ENCODE results near the gene CABYR.
A peak's percentile ranks its signal among the peaks of the same experiment; 100 is the strongest.

Gene CABYR

GRCh38 chr18:24114924-24115549 is 23.8 kb upstream of the CABYR start:
- no peaks in the 10 kb centered on the region; the same call in 1 of the 2 replicates for H3K4me1 ChIP-seq
- no peak for DNase-seq (ENCODE audit: low spot score in 2 of 2)
- H3K4me3 ChIP-seq: no peak overlapping the region
- no peaks in the 10 kb centered on the region for H3K27me3 ChIP-seq (ENCODE audit: low read depth)
- in situ Hi-C loops (cut with MboI; ENCODE audit: low sequenced_read_pairs): loop anchor here (25.0 kb wide), 2 partner anchors 303 to 603 kb away; partner anchors contain the start of gene RMC1
- H3K36me3 ChIP-seq (replicated peaks): peaks cover 12% of the 10 kb centered on the region
- no peaks in the 10 kb centered on the region for H3K9me3 ChIP-seq

DNA sequence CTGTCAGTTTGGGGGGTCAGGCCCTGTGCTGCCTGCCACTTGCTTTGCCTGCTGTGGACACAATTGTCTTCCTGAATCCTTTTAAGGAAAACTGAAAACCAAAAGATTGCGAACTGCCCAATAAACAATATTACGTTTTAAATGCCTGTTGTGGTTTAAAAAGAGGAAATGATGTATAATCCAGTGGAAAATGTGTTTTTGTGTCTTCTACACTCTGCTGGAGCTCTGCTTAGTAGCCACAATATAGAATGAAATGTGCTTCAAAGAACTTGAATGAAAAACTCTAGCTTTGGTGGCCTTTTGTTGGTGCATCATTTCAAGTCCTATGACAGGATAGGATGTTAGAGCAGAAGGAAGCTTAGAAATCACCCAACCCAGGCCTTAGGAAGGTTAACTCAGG is 23.2 kb upstream of the CABYR start:
- no peaks in the 10 kb centered on the region for H3K9me3 ChIP-seq
- no peaks in the 10 kb centered on the region; the same call in 1 of the 2 replicates for H3K4me1 ChIP-seq
- no peak overlapping the region for H3K4me3 ChIP-seq
- peaks cover 14% of the 10 kb centered on the region for H3K36me3 ChIP-seq (replicated peaks)
- DNase-seq (ENCODE audit: low spot score in 2 of 2): no peak
- H3K27me3 ChIP-seq (ENCODE audit: low read depth): no peaks in the 10 kb centered on the region
- in situ Hi-C loops (cut with MboI; ENCODE audit: low sequenced_read_pairs): loop anchor here (25.0 kb wide), 2 partner anchors 303 to 603 kb away; partner anchors contain the start of gene RMC1

GRCh38 chr18:24118750-24119577 is 19.9 kb upstream of the CABYR start:
- DNase-seq (ENCODE audit: low spot score in 2 of 2): peak; percentile 65 to 77
- peaks cover 17% of the 10 kb centered on the region for H3K36me3 ChIP-seq (replicated peaks)
- no peaks in the 10 kb centered on the region; the same call in 1 of the 2 replicates for H3K4me1 ChIP-seq
- in situ Hi-C loops (cut with MboI; ENCODE audit: low sequenced_read_pairs): loop anchor here (25.0 kb wide), 2 partner anchors 307 to 607 kb away; partner anchors contain the start of gene RMC1
- no peaks in the 10 kb centered on the region for H3K27me3 ChIP-seq (ENCODE audit: low read depth)
- no peaks in the 10 kb centered on the region for H3K9me3 ChIP-seq
- no peak overlapping the region for H3K4me3 ChIP-seq

- Histone ChIP-seq H3K27me3 (ENCODE audit: low read depth) (no peaks in the 10 kb centered on the region), H3K36me3 (replicated peaks) (peaks cover 12% of the 10 kb centered on the region), H3K4me1 (no peaks in the 10 kb centered on the region; the same call in 1 of the 2 replicates), H3K4me3 (no peak overlapping the region), H3K9me3 (no peaks in the 10 kb centered on the region)
- no peak for DNase-seq (ENCODE audit: low spot score in 2 of 2)
- in situ Hi-C loops (cut with MboI; ENCODE audit: low sequenced_read_pairs): loop anchor here (25.0 kb wide), 2 partner anchors 308 to 608 kb away; partner anchors contain the start of gene RMC1
Measured at GRCh38 chr18:24120676-24121075, 18.2 kb upstream of the CABYR start.

GRCh38 chr18:24121625-24122024 is 17.2 kb upstream of the CABYR start:
- H3K4me3 ChIP-seq: no peak overlapping the region
- in situ Hi-C loops (cut with MboI; ENCODE audit: low sequenced_read_pairs): loop anchor here (25.0 kb wide), 2 partner anchors 309 to 609 kb away; partner anchors contain the start of gene RMC1
- H3K36me3 ChIP-seq (replicated peaks): peaks cover 12% of the 10 kb centered on the region; the same call in 1 of the 2 replicates
- H3K9me3 ChIP-seq: no peaks in the 10 kb centered on the region
- H3K27me3 ChIP-seq (ENCODE audit: low read depth): no peaks in the 10 kb centered on the region
- DNase-seq (ENCODE audit: low spot score in 2 of 2): no peak
- H3K4me1 ChIP-seq: no peaks in the 10 kb centered on the region; the same call in 1 of the 2 replicates

GRCh38 chr18:24126155-24126961 is 12.5 kb upstream of the CABYR start:
- Histone ChIP-seq H3K4me1 (no peaks in the 10 kb centered on the region; the same call in 1 of the 2 replicates), H3K9me3 (no peaks in the 10 kb centered on the region), H3K4me3 (no peak overlapping the region), H3K36me3 (replicated peaks) (peaks cover 11% of the 10 kb centered on the region; the same call in 1 of the 2 replicates), H3K27me3 (ENCODE audit: low read depth) (no peaks in the 10 kb centered on the region)
- in situ Hi-C loops (cut with MboI; ENCODE audit: low sequenced_read_pairs): no loop called here
- DNase-seq (ENCODE audit: low spot score in 2 of 2): no peak

- no peak for DNase-seq (ENCODE audit: low spot score in 2 of 2)
- H3K9me3 ChIP-seq: no peaks in the 10 kb centered on the region
- in situ Hi-C loops (cut with MboI; ENCODE audit: low sequenced_read_pairs): no loop called here
- H3K4me1 ChIP-seq: no peaks in the 10 kb centered on the region; the same call in 1 of the 2 replicates
- no peaks in the 10 kb centered on the region for H3K27me3 ChIP-seq (ENCODE audit: low read depth)
- no peak overlapping the region for H3K4me3 ChIP-seq
- peaks cover 14% of the 10 kb centered on the region; the same call in 1 of the 2 replicates for H3K36me3 ChIP-seq (replicated peaks)
Measured at GRCh38 chr18:24127735-24128134, 11.1 kb upstream of the CABYR start.

GRCh38 chr18:24128700-24129099 is 10.2 kb upstream of the CABYR start:
- in situ Hi-C loops (cut with MboI; ENCODE audit: low sequenced_read_pairs): no loop called here
- no peaks in the 10 kb centered on the region for H3K9me3 ChIP-seq
- DNase-seq (ENCODE audit: low spot score in 2 of 2): no peak

DNA sequence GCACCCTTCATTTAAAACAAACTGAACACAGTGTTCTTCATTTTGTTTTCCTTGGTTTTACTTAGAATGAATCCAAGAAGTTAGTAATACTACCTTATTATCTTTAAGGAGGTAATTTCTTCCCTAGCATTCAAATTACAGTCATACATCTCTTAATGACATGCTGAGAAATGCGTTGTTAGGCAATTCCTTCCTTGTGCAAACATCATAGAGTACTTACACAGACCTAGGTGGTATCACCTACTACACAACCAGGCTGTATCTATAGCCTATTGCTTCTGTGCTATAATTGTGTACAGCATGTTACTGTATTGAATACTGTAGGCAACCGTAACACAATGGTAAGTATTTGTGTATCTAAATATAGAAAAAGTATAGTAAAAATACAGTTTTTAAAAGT is 8.4 kb upstream of the CABYR start:
- no peak for DNase-seq (ENCODE audit: low spot score in 2 of 2)
- Histone ChIP-seq H3K36me3 (replicated peaks) (peaks cover 17% of the 10 kb centered on the region), H3K9me3 (no peaks in the 10 kb centered on the region), H3K4me1 (no peaks in the 10 kb centered on the region; the same call in 1 of the 2 replicates), H3K4me3 (no peak overlapping the region), H3K27me3 (ENCODE audit: low read depth) (no peaks in the 10 kb centered on the region)
- in situ Hi-C loops (cut with MboI; ENCODE audit: low sequenced_read_pairs): no loop called here

More at GRCh38 chr18:24128700-24129099, 10.2 kb upstream of the CABYR start:
- Histone ChIP-seq H3K36me3 (replicated peaks) (peaks cover 17% of the 10 kb centered on the region), H3K4me3 (no peak overlapping the region), H3K4me1 (no peaks in the 10 kb centered on the region; the same call in 1 of the 2 replicates), H3K27me3 (ENCODE audit: low read depth) (no peaks in the 10 kb centered on the region)

GRCh38 chr18:24136967-24137373 is 1.9 kb upstream of the CABYR start:
- Histone ChIP-seq H3K36me3 (replicated peaks) (peaks cover 3% of the 10 kb centered on the region; the same call in 1 of the 2 replicates), H3K4me3 (no peak overlapping the region), H3K4me1 (peaks cover 5% of the 10 kb centered on the region), H3K27me3 (ENCODE audit: low read depth) (no peaks in the 10 kb centered on the region), H3K9me3 (no peaks in the 10 kb centered on the region)
- no peak for DNase-seq (ENCODE audit: low spot score in 2 of 2)
- in situ Hi-C loops (cut with MboI; ENCODE audit: low sequenced_read_pairs): no loop called here

DNA sequence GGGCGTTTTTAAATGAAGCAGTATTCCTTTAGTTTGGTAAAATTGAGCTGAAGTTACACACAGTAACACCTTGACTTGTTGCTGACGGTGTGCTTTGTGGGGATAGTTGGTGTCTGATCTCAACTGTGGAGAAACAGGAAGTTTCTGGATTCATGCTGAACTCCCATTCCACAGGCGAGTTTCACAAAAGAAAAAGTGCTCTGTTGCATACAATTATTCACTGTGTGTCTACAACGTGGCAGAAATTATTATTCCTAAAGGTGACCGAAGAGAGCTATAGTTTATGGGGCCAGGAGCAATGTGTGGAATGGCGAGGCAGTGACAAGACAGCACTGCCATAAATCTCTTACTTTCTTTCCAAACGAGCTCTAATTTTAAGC is 463 bp upstream of the CABYR start:
- Histone ChIP-seq H3K4me1 (peaks cover 5% of the 10 kb centered on the region), H3K9me3 (no peaks in the 10 kb centered on the region), H3K36me3 (replicated peaks) (no peaks in the 10 kb centered on the region), H3K4me3 (peak overlapping the region; percentile 34), H3K27me3 (ENCODE audit: low read depth) (no peaks in the 10 kb centered on the region)
- in situ Hi-C loops (cut with MboI; ENCODE audit: low sequenced_read_pairs): no loop called here
- no peak for DNase-seq (ENCODE audit: low spot score in 2 of 2)

DNA sequence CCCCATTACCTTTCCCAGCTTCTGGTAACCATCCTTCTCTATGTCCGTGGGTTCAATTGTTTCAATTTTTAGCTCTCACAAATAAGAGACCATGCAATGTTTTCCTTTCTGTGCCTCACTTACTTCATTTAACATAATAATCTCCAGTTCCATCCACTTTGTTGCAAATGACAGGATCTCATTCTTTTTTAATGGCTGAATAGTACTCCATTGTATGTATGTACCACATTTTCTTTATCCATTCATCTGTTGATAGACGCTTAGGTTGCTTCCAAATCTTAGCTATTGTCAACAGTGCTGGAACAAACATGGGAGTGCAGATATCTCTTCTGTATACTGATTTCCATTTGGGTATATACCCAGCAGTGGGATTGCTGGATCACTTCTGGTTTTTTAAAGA is 1.8 kb downstream of the CABYR start:
- Histone ChIP-seq H3K27me3 (ENCODE audit: low read depth) (no peaks in the 10 kb centered on the region), H3K9me3 (no peaks in the 10 kb centered on the region), H3K36me3 (replicated peaks) (no peaks in the 10 kb centered on the region), H3K4me3 (no peak overlapping the region), H3K4me1 (peaks cover 5% of the 10 kb centered on the region)
- no peak for DNase-seq (ENCODE audit: low spot score in 2 of 2)
- in situ Hi-C loops (cut with MboI; ENCODE audit: low sequenced_read_pairs): no loop called here

DNA sequence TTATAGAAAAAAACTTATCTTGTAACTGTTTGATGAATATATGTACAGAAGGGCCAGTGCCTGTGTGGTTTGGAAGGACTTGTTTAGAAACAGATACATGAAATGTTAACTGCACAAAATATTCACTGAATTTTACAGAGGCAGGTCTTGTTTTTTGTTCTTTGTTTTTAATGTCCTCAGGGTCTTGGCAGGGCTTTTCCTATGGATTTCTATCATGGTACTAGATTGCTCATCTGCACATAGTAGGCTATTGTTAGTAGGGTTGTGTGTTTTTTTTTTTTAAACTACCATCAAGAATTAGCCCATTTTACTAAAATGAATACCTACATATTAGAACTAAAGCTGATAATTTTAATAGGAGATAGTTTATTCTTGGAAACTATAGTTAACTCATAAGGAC is 3.5 kb downstream of the CABYR start:
- no peaks in the 10 kb centered on the region for H3K9me3 ChIP-seq
- H3K4me1 ChIP-seq: peaks cover 5% of the 10 kb centered on the region
- H3K27me3 ChIP-seq (ENCODE audit: low read depth): no peaks in the 10 kb centered on the region
- in situ Hi-C loops (cut with MboI; ENCODE audit: low sequenced_read_pairs): no loop called here
- no peak for DNase-seq (ENCODE audit: low spot score in 2 of 2)
- no peaks in the 10 kb centered on the region for H3K36me3 ChIP-seq (replicated peaks)
- H3K4me3 ChIP-seq: no peak overlapping the region
